NCI-H146 treated with DMSO at 0.1 percent for 48 hours (cell line): Measurements from ENCODE around the gene RNASE4.
"Not testable (repeated sequence)": the region's sequence is repeated elsewhere in the genome, so short reads cannot be mapped to it uniquely, and the experiment has no call there.

Experiments
- DNase-seq: peaks from one replicate; lab custom pipeline; 2025; ENCODE audit not compliant: unreplicated experiment; lab: John Stamatoyannopoulos, UW

The RNASE4 gene

GRCh38 chr14:20698018-20698329 is 13.6 kb downstream of the RNASE4 start:
- DNase-seq, result no peak

GRCh38 chr14:20698934-20699333 is 14.6 kb downstream of the RNASE4 start:
- DNase-seq, result no peak

GRCh38 chr14:20699931-20700330 is 15.6 kb downstream of the RNASE4 start:
- no peak for DNase-seq

- not testable (repeated sequence) for DNase-seq
These were observed 16.6 kb downstream of the RNASE4 start for GRCh38 chr14:20700965-20701364.

GRCh38 chr14:20706657-20707355 is 22.4 kb downstream of the RNASE4 start:
- no peak for DNase-seq

GRCh38 chr14:20707622-20708021 is 23.3 kb downstream of the RNASE4 start:
- no peak for DNase-seq

GRCh38 chr14:20711261-20711660 is 26.9 kb downstream of the RNASE4 start:
- DNase-seq, result no peak

GRCh38 chr14:20711685-20712084 is 27.3 kb downstream of the RNASE4 start:
- DNase-seq, result no peak

- no peak for DNase-seq
These were observed 28.5 kb downstream of the RNASE4 start for GRCh38 chr14:20712904-20713303.

GRCh38 chr14:20714593-20715250 is 30.4 kb downstream of the RNASE4 start:
- DNase-seq, result no peak

GRCh38 chr14:20719777-20720176 is 35.4 kb downstream of the RNASE4 start:
- DNase-seq, result no peak

- no peak for DNase-seq
These were observed 36.4 kb downstream of the RNASE4 start for GRCh38 chr14:20720741-20721140.

- DNase-seq, result no peak
These were observed 37.7 kb downstream of the RNASE4 start for GRCh38 chr14:20722016-20722415.

- no peak for DNase-seq
These were observed 39.1 kb downstream of the RNASE4 start for GRCh38 chr14:20723488-20723887.

- not testable (repeated sequence) for DNase-seq
These were observed 41.8 kb downstream of the RNASE4 start for GRCh38 chr14:20726121-20726520.

GRCh38 chr14:20726531-20726930 is 42.2 kb downstream of the RNASE4 start:
- no peak for DNase-seq

- no peak for DNase-seq
These were observed 46.5 kb downstream of the RNASE4 start for GRCh38 chr14:20730891-20731290.

GRCh38 chr14:20732477-20732876 is 48.1 kb downstream of the RNASE4 start:
- no peak for DNase-seq

GRCh38 chr14:20732979-20733635 is 48.7 kb downstream of the RNASE4 start:
- no peak for DNase-seq

GRCh38 chr14:20733684-20734429 is 49.5 kb downstream of the RNASE4 start:
- DNase-seq, result no peak

GRCh38 chr14:20734430-20734806 is 50.1 kb downstream of the RNASE4 start:
- no peak for DNase-seq

GRCh38 chr14:20738292-20738691 is 53.9 kb downstream of the RNASE4 start:
- not testable (repeated sequence) for DNase-seq
